Inflammatory macrophage (primary cell): ENCODE results near the gene NOS1AP.

Experiments
- DNase-seq, 2 donors: peaks; one replicate each; pipeline ENCODE4 v3.0.0-alpha.2; 2020 to 2022

NOS1AP gene

DNA sequence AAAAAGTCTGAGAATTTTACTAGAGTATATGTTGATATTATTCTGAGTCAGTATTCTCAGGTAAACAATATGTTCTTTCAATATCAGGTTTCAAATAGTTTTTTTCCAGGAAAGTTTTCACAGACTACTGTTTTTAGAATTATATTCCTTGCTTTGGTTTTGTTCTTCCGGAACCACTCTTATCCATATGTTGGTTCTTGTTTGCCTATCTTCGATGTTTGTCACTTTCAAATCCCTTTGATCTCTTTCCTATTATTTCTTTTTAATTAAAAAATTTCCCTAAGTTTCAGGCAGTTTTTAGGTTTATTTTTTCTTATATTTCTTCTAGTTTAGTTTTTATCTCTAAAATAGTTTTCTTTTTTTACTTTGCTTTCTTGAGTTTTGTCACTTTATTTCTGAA, 20.9 kb downstream of the NOS1AP start:
- DNase-seq: no peak

DNA sequence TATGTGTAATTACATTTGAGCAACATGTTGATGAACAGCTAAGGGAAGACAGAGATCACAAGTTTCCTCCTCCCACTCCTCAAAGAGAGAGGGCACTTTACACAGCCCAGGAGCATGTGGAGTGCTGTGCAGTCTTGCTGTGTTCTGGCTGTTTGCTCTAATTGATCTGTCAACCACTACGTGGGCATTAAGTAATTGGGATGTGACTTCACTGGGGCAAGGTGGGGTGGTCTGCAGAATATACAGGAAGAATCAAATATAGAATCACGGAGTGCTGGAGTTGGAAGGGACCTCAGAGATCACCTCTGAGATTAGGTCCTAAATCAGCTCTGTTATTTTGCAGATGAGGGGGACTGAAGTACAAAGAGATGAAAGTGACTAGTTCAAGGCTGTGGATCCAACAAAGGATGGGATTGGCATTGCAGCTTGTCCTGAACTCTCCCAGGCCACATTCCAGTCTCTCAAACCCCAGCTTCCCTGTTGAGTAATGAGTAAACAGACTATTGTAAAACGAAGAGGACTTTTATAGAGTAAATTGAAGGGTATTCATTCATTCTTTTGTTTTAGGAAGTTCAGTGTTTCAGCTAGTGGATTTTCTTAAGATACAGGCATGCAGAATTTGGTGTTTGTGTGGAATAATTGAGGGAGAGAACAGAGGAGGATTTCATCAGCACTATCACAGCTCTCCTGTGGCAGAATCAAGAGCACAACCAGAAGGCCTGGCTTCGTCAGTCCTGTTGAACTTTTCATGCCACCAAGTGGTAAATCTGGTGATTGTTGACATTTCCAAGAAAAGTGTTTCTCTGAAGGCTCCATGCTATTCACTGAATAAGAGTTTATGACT, 22.4 kb downstream of the NOS1AP start:
- DNase-seq: peak in 1 of 2 donors; percentile 50

DNA sequence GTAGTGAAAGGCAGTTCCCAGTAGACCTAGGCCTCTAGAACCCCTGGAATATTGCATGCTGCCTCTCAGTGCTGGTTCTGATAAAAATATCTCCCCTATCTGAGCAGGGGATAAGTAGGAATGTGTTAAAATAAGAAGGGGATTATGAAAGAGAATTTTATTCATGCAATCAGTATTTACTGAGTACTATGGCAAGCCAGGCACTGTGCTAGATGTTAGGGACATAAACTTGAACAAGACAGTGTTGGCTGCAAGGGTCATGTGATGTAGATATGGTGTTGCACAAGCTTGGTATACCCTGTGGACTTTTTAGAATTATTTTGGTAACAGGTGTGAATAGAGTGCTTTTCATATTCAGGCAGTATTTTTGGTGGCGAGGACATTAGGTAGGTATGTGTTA, 23.6 kb downstream of the NOS1AP start:
- no peak for DNase-seq

DNA sequence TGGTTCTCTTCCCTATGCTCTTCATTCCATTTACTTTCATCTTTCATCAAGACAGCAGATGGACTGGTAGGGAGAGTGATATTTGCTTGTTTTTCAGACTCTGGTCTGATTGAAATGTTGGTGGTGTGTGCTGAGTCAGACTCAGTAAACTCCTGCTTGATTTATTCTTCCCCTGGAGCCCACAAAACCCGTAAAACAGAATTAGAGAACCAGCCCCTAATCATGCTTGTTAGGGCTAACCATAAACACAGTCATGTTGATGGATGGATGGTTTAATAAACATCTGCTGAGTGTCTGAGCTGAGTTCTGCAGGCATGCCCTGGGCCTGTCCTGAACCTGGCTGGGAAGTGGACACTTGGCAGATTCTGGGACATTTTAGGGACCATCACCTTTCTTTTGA, 24.8 kb downstream of the NOS1AP start:
- DNase-seq: no peak

DNA sequence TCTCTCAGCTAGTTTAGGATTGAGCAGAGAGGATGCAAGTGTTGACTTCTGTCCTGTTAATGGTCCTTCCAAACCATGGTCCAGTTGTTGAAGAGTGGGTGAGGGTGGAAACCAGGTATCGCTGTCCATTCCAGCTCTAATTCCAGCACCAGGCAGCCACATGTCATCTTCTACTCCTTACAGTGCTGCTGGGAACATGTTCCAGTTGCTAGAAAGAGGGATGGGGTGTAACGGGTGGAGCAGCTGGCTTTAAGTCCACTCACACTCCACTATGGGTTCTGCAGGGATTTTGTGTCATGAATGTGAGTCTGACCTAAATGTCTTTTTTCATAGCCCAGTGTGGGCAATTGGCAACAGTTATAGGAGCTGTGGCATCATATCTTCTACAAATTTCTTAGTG, 25.2 kb downstream of the NOS1AP start:
- DNase-seq: no peak

DNA sequence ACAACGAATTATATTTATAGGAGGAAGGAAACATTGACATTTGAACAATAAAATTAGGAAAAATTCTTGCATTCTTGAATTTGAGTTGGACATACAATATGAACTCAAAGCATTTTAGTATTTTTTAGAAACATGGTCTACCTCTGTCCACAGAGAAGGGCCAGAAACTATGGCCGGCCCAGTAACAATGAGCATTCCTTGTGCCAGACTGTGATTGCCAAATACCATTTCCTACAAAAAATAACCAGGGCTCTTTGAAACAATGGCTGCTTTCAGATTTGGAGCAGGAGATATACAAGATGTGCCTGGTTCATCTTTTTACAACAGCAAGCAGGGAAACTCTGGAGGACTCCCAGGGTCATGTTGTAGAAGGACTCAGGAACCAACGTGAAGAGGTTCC, 38.4 kb downstream of the NOS1AP start:
- no peak for DNase-seq

DNA sequence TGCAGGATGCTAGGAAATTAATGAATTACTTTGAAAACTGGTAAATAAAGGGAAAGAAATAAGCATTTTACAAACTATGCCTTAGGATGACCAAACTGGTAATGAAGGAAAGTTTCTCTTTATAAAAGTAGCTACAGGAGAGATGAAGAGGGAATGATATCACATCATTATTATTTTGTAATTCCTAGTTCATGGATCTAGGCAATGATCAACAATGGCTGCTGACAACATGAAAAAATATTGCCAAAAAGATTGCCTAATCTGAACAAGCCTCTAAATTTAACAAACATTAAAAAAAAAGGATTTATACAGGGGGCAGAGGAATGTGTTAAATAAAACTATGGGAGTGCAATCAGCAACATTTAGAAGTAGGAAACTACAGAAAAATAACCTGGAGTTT, 38.9 kb downstream of the NOS1AP start:
- no peak for DNase-seq

DNA sequence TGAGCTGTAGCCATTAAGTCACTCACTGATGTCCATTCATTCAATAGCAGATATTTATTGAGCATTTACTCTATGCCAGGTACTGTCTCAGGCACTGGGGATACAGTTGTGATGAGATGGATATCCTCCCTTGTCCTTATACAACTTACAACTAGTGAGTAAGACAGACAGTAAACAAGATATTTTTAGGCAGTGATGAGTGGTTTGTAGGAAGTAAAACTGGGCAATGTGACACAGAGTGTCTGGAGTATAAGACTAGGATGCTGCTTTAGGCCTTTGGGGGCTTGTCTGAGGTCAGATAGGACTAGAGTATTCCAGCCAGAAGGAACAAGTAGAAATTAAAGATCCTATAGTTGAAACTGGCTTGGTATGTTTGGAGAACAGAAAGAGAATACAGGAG, 41.4 kb downstream of the NOS1AP start:
- DNase-seq: peak in 1 of 2 donors; percentile 3

DNA sequence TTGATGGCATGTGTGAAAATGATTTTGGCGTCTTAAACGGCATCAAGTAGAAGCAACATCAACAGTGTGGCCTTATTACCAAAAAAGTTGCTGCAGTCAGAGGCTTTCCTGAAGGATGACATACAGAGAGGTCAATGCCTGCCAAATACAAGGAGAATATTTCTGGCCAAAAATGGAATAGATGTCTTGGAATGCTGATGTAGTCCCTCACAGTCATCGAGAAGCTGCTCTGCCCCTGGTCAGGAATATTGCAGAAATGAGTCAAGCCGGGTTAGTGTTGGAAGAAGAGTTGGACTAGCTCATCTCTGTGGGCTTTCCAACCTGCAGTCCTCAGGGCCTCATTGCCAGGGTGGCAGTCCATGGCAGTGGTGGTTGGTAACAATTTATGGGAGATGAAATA, 42.1 kb downstream of the NOS1AP start:
- DNase-seq: no peak

DNA sequence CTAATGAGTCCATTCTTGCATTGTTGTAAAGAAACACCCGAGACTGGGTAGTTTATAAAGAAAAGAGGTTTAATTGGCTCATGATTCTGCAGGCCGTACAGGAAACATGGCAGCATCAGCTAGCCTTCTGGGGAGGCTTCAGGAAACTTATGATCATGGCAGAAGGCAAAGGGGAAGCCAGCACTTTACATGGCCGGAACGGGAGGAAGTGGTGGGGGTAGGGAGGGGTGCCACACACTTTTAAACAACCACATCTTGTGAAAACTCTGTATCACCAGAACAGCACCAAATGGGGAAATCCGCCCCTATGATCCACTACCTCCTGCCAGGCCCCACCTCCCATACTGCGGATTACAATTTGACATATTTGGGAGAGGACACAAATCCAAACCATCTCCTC, 43.9 kb downstream of the NOS1AP start:
- peak; percentile 51 to 60 for DNase-seq

DNA sequence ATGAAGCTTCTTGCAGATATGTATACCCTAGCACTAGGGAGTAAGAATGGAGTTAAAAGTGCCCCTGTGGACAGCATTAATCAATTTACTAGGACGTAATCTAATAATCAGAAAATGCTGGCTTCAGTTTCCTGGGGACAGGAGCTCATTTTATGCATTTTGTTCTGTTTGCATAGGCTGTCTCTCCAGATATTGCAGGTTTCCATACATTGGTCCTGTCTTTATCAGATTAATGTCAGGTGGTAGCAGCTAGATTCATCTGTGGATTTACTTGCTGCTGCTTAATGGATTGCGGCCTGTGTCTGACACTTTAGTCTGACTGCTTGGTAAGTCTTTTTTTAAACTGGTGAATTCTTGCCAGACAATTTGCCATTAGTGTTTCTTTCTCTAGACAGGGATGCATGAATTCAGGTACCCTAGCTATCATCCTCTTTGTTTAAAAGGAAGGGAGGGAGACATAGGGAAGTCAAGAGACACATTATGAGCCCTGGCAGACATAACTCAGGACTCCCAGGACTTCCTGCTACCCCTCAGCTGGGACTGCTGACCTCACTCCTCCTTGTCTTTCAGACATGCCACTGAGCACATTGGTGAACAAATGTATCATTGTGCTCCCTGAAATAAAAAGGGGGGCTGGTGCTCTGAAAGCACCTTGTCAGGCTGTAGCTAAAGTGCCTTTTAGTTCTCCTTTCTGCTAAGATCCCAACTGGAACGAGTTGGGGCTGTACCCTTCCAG, 47.7 kb downstream of the NOS1AP start:
- DNase-seq: no peak

DNA sequence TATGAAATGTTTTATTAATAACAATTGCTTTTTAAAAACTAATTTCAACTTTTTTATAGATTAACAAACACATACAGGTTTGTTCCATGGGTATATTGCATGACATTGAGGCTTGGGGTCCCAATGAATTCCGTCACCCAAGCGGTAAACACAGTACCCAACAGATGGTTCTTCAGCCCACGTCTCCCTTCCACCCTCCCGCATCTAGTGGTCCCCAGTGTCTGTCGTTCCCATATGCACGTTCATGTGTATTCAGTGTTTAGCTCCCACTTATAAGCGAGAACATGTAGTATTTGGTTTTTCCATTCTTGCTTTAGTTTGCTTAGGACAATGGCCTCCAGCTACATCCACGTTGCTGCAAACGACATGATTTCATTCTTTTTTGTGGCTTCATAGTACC, 48.6 kb downstream of the NOS1AP start:
- no peak for DNase-seq

DNA sequence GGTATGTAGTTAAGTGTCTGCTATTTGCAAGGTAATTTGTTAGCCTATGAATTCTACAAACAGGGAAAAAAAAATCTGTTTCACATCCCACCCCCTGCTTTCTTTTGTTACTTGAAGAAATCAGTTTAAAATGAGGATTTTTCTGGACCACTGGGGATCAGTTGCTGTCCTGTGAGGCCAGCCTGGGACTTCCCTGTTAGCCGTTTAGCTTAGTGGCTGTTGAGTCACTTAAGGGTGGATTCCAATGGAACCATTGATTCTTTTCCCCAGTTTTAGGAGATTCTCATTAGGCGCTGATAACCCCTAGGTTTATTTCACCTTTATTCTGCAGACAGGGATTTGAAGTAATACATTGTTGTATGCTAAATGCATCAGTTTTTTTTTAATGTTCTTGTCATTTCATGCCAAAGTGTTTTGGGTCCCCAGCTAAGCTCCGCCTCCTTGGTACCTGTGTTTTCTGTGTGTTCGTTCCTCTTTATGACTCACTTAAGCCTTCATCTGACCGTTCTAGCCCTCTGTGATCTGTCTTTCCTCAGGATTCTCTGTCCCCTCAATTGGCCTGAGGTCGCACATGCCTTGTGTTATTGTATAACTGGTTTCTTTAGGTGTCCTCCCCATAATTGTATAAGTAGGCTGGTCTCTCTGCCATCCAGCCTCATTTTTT, 59.3 kb downstream of the NOS1AP start:
- no peak for DNase-seq

DNA sequence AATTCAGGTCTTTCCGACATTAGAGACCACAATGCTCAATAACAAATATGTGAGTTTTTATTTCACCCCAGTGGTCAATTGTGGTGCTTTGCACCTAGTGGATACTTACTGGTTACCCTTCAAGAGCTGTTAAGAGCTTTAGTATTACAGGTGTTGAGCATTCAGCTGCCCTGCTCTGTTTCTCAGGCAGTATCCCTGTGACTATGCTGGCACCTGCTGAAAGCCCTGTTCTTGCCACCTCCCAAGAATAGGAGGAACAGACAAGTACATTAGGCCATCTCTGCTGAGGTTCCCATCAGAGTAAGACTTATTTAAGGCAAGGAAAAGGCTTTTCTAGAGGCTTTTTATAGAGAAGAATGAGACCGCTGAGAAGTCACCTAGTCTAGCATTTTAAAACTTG, 60.8 kb downstream of the NOS1AP start:
- DNase-seq: no peak

DNA sequence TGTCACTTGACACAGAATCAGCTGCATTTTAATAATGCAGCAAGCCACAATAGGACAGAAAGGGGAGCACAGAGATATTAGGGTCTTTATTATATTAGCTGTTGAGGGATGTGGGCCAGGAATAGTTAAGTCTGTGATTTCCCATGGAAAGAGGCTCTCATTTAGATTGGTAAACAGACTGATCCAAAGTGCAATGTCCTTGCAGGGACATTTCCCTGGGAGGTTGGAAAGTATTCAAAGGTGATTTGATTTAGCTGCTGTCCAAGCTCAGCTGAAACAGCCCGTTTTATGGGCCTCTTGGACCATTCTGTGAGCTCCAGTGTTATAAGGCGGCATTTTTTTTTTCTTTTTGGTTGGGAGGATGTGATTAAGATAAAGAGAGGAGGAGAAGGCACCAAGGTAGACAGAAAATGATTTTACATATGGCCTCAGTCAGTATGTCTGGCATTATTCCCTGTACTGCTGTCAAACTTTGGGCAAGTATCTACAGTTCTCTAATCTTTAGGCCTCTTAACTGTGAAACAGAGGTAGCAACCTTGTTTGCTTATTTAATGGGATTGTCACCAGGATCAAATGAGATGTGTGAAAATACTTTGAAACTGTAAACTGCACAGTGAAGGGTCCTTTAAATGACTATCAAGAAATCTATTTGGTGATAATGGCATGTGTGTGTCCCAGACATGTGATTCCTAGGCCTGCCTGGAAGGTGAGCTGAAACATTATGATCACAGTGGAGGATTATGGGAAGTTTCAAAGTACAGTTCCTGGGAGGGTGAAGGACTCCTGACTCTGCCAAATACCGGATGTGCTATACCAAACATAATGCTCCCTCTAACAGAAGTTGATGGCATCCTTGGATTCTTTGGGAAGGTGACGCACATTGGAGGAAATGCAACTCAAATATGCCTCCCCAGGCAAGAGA, 62.2 kb downstream of the NOS1AP start:
- no peak for DNase-seq

DNA sequence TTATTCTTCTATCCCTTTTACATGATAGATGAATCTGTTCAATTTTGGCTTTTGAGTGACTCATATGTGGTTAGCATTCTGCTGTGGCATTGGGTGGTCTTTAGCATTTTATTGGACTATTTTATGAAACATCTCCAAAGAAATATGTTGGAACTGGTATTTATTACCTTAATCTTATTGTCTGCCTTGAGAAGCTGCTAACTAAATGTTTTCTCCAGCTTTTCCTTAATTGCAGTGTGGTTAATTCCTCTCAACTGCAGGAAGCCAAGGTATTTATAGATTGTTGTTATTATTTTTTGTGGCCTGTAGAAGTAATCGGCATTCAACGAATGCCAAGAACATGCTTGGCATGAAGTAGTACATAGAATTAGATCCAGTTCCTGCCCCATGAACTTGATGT, 64.1 kb downstream of the NOS1AP start:
- DNase-seq: no peak

DNA sequence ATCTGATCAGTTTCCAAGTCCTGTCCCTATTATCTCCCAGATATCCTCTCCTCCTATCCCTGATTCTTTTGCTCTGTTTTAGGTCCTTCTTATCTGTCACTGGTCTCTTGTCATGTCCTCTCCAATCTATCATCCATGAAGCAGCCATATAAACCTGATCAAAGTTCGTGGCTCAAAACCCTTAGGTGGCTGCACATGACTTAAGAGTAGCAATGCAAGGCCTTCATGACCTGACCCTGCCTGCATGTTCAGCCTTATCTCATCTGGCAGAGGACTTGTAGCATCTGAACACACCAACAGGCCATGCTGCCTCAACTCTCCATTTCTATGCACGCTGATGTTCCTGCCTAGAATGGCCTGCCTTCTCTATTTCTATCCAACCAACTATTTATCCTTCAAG, 65.2 kb downstream of the NOS1AP start:
- no peak for DNase-seq

DNA sequence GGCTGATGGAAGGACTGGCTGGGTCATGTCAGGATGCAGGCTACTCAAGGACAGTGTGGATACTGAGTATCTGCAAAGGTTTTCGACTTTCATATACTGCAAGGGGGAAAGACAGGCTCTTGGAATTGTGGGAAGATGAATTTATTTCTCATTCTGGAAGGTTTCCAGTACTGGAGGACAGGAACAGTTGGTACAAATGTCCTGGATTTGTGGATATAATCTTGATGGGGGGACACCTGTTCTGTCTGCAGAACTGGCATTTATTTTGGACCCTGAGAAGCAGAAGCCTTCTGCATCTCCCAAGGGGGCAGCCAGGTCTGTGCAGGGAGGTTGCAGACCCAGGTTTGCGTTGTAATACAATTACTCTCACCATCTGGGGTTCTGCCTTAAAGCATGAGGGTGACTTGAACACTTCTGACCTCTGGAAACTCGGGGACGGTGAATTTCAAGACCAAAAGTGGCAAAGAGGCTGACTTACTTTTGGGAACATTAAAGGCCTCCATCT, 65.8 kb downstream of the NOS1AP start:
- no peak for DNase-seq

DNA sequence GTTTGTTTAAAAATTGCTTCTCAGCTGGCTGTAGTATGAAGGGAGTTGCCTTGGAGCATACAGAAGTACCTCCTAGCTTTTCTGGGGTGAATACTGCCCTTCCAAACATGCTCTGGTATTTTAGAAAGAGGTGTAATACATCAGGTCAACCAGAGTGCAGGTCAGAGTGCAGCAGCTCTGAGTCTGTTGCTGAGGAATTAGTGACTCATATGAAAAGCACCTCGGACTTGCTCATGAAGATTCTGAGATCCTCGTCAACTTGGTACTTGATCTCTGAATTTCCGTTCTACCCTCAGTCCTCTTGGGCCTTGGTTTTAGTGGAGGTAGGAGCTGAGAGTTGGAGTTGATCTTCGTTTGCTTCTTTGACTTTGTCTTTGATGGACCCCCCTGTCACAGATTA, 67.3 kb downstream of the NOS1AP start:
- DNase-seq: no peak

DNA sequence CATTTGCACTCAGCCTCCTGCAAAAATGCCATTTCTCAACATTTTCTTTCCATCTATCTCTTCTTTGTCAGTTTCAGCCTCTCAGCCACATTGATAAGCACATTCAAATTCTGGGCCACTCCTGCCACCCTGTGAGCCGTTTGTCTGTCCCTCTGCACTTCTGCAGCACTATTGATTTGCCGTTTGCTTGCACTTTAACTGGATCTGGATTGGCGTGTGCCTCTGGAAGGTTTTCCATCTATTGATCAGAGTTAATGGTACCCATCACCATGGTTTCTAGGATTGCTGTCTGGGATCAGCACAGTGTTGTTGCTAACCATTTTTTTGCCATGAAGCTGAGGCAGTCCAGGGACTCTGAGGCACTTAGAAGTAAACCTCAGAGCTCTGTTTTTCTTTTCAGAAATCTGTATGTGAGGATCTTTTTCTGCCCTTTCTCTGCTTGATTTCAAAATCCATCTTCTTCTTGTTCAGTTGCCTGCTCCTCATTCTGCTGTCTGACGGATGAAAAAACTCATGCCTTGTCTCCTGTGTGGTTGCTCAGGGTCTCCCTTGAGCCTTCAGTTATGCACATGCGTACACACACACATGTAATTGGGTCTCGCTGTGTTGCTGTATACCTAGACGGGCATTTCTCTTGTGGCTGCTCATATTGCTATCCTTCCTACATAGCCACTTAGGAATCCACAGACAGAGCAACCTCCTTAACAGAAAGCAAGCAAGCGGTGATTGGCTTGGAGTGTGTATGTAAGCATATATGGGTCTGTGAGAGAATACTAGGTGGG, 67.9 kb downstream of the NOS1AP start:
- DNase-seq: no peak

DNA sequence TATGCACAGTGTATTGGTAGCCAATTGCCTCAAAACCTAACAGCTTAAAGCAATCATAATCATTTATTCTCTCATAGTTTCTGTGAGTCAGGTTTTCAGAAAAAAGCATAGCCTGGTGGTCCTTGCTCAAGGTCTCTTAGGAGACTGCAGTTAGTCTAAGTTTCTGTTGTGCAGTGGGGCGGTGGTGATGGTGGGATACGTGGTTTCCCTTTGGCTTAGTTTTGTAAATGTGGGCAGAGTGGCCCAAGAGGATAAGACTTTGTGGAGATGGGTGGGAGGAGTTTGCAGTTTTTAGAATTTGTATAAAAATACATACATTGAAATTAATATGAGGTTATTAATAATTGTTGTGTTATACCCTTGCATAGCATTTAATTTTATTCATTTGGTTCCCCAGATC, 68.6 kb downstream of the NOS1AP start:
- DNase-seq: no peak
